HL-60 (cell line): ENCODE measurements around the gene ATP6V1C2.

Experiments used
- CTCF ChIP-seq: IDR thresholded peaks from one replicate; pipeline ENCODE4 v1.5.1; 2011; ENCODE audit warnings: low read length, control low read depth, inconsistent platforms; ENCODE audit not compliant: insufficient read depth
- GABPA ChIP-seq: IDR thresholded peaks from 2 replicates; pipeline ENCODE4 v1.6.1; 2012; ENCODE audit warnings: low read depth

DNA sequence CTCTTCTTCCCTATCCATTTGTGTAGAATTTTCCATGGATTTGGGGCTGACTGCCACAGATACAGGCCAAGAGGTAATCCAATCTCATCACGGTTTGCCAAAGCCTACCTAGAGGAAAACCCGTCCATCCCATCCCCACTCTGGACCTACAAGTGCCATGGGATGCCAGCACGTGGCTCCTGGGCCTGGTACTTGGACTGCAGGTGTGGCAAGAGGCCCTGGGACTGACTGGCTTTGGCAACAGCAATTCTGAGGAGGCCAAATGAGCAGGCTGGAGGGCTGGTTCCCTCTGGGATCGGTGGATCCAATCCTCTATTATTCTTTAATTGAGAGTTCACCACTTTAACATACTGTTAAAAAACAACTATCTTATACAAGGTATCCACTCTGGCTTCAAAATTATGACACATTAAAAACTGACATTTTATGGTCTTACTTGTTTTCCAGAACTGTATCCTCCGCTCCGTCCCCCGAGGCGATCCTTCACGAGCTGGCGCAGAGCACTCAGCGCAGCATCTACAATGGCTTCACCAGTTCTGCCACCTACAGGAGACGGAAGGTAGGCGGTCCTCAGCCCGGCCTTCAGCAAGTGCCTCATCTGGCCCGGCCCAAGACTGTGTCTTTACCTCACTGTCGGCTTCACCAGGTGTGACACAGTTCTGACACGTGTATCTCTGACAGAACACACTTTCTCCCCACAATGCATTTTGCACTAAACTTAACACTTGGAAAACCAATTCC, 71.4 kb downstream of the ATP6V1C2 start:
- TF ChIP-seq GABPA (no peak), CTCF (no peak)
